A549 (cell line): ENCODE data around the gene SLC38A10. TPM values are rescaled to one million over a fixed set of nuclear protein-coding genes. Genes with fewer than 3 reads are reported as not detected.

Experiments used
- ATAC-seq, 2 experiments: fragments of 200-7000 bp in 1 of 2; fragments of >200 bp in 1 of 2; cut with Nextera tagmentation in 1 of 2; cut with Tn5 transposase in 1 of 2; 3 replicates each; pipeline versions ENCODE4 v1.8.0 to v1.9.1; 2018 to 2020; ENCODE audit warnings: mild to moderate bottlenecking in 1 of 2, moderate library complexity in 1 of 2
- CTCF ChIA-PET: fragments of 300-600 bp; sonication (Branson Sonifier 250); formaldehyde crosslinking; extraction: SDS; loops from one replicate; lab custom pipeline; 2021; ENCODE audit warnings: antibody characterized with exemption, inconsistent platforms; lab: Yijun Ruan, JAX
- POLR2A ChIA-PET: fragments of 350-600 bp; formaldehyde crosslinking; extraction: SDS; loops from one replicate; lab custom pipeline; 2021; ENCODE audit warnings: antibody characterized with exemption, inconsistent platforms; lab: Yijun Ruan, JAX
- DNase-seq, 2 experiments: peaks; one replicate each; pipeline versions ENCODE4 v3.0.0 to v3.0.0-alpha.2; 2011 to 2016; ENCODE audit warnings: low read depth in 1 of 2, low spot score in 1 of 2
- FAIRE-seq: peaks from 2 replicates; lab custom pipeline; 2011; peaks lifted over from hg19 to GRCh38; lab: Jason Lieb, UNC
- H3K27ac ChIP-seq, 2 experiments: fragments of >200 bp; sonication (Bioruptor Twin); formaldehyde crosslinking; 3 replicates each; pipeline ENCODE4 v1.5.1; 2016 to 2017
- H3K4me1 ChIP-seq: fragments of >200 bp; sonication (Bioruptor Twin); formaldehyde crosslinking; 3 replicates; pipeline ENCODE4 v1.6.1; 2016
- H3K4me2 ChIP-seq: fragments of >200 bp; sonication (Bioruptor Twin); formaldehyde crosslinking; 3 replicates; pipeline ENCODE4 v1.6.1; 2016
- H3K4me3 ChIP-seq: fragments of >200 bp; sonication (Bioruptor Twin); formaldehyde crosslinking; 3 replicates; pipeline ENCODE4 v1.5.1; 2016
- H3K9me3 ChIP-seq: fragments of >200 bp; sonication (Bioruptor Twin); formaldehyde crosslinking; 3 replicates; pipeline ENCODE4 v1.6.1; 2016
- CEBPB ChIP-seq, 2 experiments: fragments of >200 bp in 1 of 2; sonication (Bioruptor Twin) in 1 of 2; formaldehyde crosslinking in 1 of 2; IDR thresholded peaks; 2 replicates each; pipeline ENCODE4 v1.6.1; 2012 to 2016
- CHD2 ChIP-seq: fragments of 150-350 bp; IDR thresholded peaks from 2 replicates; pipeline ENCODE4 v1.6.1; 2014; ENCODE audit warnings: low read length; ENCODE audit not compliant: partially characterized antibody
- HDAC2 ChIP-seq: fragments of 200-600 bp; sonication (generic); IDR thresholded peaks from 2 replicates; pipeline ENCODE4 v1.6.1; 2016
- JUN ChIP-seq, 2 experiments: fragments of >200 bp; sonication (Bioruptor Twin); formaldehyde crosslinking; IDR thresholded peaks; 2 replicates in 1 of 2; 3 replicates in 1 of 2; pipeline ENCODE4 v1.6.1; 2016 to 2017
- MAFK ChIP-seq: fragments of 450-650 bp; IDR thresholded peaks from 2 replicates; pipeline ENCODE4 v1.6.1; 2014; ENCODE audit not compliant: partially characterized antibody
- MAZ ChIP-seq: fragments of 150-350 bp; IDR thresholded peaks from 2 replicates; pipeline ENCODE4 v1.6.1; 2014; ENCODE audit warnings: antibody characterized with exemption, low read depth, low read length, borderline replicate concordance
- NFE2L2 ChIP-seq: fragments of 150-350 bp; conservative IDR thresholded peaks from 2 replicates; pipeline ENCODE4 v1.6.1; 2014; ENCODE audit warnings: low read length
- NPAS2 ChIP-seq: fragments of 250-450 bp; sonication (Bioruptor Pico); IDR thresholded peaks from 2 replicates; pipeline ENCODE4 v1.8.0; 2022; ENCODE audit warnings: mild to moderate bottlenecking, moderate library complexity, borderline replicate concordance
- POLR2AphosphoS2 ChIP-seq: conservative IDR thresholded peaks from 2 replicates; pipeline ENCODE4 v1.6.1; 2012; ENCODE audit warnings: low read length, improper control_type of control experiment, inconsistent platforms
- RAD21 ChIP-seq, 2 experiments: fragments of >200 bp in 1 of 2; sonication (Bioruptor Twin) in 1 of 2; formaldehyde crosslinking in 1 of 2; IDR thresholded peaks in 1 of 2; conservative IDR thresholded peaks in 1 of 2; 2 replicates in 1 of 2; 3 replicates in 1 of 2; pipeline ENCODE4 v1.6.1; 2012 to 2018; ENCODE audit warnings: inconsistent platforms in 1 of 2
- RCOR1 ChIP-seq: fragments of 150-350 bp; IDR thresholded peaks from 2 replicates; pipeline ENCODE4 v1.6.1; 2014; ENCODE audit warnings: antibody characterized with exemption, low read length, low read depth
- WGBS: methylation state at CpG from one replicate; pipeline ENCODE4 v1.1.6; 2017; ENCODE audit errors: missing lambda C conversion rate; 5-methylcytosine and 5-hydroxymethylcytosine counted together
- polyA plus RNA-seq, 4 experiments: library from polyadenylated mRNA; depleted of rRNA in 3 of 4; stranded (reverse); fragments of >200 nt; fragmentation: RNase III in 1 of 4; extraction: RNeasy Plus Mini Kit Qiagen cat#74134 plus additional on column Dnase treatment in 1 of 4; gene quantifications; 2 replicates in 3 of 4; 3 replicates in 1 of 4; pipeline ENCODE4 v1.2.3, GENCODE V29; 2011 to 2017
- TF ChIP-seq, protein P1 (sequence below): fragments of 200-600 bp; sonication (generic); IDR thresholded peaks from 2 replicates; pipeline ENCODE4 v1.6.1; 2016; ENCODE audit warnings: antibody characterized with exemption, mild to moderate bottlenecking, moderate library complexity
- TF ChIP-seq, protein P2 (sequence below): IDR thresholded peaks from 2 replicates; pipeline ENCODE4 v1.6.1; 2012; ENCODE audit warnings: low read depth, borderline replicate concordance
- TF ChIP-seq, protein P3 (sequence below): fragments of >200 bp; sonication (Bioruptor Twin); formaldehyde crosslinking; IDR thresholded peaks from 2 replicates; pipeline ENCODE4 v1.6.1; 2016
- TF ChIP-seq, protein P4 (sequence below): fragments of >200 bp; sonication (Bioruptor Twin); formaldehyde crosslinking; IDR thresholded peaks from 3 replicates; pipeline ENCODE4 v1.5.1; 2016
- TF ChIP-seq, protein P5 (sequence below): IDR thresholded peaks from 2 replicates; pipeline ENCODE4 v1.6.1; 2012

Gene SLC38A10
- polyA plus RNA-seq, 2 of the 4 experiments (the other 2 are of a cell fraction) = 35.8 to 67.4 TPM

DNA sequence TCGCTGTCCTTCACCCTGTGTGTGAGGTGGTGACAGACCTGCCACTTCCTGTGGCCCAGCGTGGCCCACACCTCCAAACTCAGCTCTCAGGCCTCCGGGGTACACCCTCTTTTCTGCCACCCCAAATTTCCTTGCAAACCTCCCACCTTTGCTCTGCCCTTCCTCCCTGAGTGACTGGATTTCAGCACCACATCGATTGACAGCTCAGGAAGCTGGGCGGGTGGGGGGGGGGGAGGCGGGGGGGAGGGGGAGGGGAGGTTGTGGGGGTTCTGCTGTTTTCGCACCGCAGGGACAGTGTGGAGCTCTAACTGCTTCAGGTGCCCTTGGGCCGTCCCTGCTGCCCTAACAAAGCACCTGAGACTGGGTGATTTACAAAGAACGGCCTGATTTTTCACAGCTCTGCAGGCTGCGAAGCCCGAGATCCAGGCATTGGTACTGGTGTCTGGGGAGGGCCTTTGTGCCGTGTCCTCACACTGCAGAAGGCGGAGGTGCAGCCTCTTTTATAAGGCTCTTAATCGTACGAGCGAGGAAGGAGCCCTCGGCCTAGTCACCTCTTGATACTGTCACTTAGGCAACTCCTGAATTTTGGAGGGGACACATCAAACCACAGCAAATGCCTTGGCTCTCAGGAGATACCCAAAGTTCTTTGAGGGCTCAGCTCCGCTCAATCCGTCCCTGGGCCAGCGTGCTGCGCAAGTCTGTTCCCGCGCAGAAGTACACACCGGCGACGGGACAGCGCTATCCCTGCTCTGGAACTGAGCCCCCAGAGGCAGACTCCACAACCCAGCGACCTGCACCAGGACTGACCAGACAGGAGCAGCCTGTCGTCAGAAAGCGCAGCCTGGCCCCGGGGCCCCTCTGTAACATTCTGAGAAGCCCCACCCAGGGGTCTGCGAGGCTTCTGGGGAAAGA is 52.4 kb downstream of the SLC38A10 start:
- Histone ChIP-seq H3K9me3 (no peaks in the 10 kb centered on the region), H3K27ac (no peak overlapping the region), H3K4me1 (peaks cover 15% of the 10 kb centered on the region), H3K4me2 (no peak overlapping the region), H3K4me3 (no peak overlapping the region)
- TF ChIP-seq HDAC2 = no peak
- peak in 1 of 2 experiments; percentile 8; a peak in 1 of 5 replicates for TF ChIP-seq JUN (IDR thresholded peaks at IDR 0.05)
- TF ChIP-seq, protein P1, sequence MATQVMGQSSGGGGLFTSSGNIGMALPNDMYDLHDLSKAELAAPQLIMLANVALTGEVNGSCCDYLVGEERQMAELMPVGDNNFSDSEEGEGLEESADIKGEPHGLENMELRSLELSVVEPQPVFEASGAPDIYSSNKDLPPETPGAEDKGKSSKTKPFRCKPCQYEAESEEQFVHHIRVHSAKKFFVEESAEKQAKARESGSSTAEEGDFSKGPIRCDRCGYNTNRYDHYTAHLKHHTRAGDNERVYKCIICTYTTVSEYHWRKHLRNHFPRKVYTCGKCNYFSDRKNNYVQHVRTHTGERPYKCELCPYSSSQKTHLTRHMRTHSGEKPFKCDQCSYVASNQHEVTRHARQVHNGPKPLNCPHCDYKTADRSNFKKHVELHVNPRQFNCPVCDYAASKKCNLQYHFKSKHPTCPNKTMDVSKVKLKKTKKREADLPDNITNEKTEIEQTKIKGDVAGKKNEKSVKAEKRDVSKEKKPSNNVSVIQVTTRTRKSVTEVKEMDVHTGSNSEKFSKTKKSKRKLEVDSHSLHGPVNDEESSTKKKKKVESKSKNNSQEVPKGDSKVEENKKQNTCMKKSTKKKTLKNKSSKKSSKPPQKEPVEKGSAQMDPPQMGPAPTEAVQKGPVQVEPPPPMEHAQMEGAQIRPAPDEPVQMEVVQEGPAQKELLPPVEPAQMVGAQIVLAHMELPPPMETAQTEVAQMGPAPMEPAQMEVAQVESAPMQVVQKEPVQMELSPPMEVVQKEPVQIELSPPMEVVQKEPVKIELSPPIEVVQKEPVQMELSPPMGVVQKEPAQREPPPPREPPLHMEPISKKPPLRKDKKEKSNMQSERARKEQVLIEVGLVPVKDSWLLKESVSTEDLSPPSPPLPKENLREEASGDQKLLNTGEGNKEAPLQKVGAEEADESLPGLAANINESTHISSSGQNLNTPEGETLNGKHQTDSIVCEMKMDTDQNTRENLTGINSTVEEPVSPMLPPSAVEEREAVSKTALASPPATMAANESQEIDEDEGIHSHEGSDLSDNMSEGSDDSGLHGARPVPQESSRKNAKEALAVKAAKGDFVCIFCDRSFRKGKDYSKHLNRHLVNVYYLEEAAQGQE = peak; percentile 24; the same call in 1 of the 2 replicates
- no peak for TF ChIP-seq CHD2
- ChIA-PET POLR2A (no interaction called here), CTCF (interaction anchor here (0.7 to 5.0 kb wide), 12 partner anchors 9 to 242 kb away, joined by 3 to 21 read pairs (median 4); no protein-coding TSS in a partner anchor)
- DNase-seq (no peak), ATAC-seq (no peak), FAIRE-seq (no peak)
- WGBS = 81% methylated on average over 30 of the region's 33 CpGs

DNA sequence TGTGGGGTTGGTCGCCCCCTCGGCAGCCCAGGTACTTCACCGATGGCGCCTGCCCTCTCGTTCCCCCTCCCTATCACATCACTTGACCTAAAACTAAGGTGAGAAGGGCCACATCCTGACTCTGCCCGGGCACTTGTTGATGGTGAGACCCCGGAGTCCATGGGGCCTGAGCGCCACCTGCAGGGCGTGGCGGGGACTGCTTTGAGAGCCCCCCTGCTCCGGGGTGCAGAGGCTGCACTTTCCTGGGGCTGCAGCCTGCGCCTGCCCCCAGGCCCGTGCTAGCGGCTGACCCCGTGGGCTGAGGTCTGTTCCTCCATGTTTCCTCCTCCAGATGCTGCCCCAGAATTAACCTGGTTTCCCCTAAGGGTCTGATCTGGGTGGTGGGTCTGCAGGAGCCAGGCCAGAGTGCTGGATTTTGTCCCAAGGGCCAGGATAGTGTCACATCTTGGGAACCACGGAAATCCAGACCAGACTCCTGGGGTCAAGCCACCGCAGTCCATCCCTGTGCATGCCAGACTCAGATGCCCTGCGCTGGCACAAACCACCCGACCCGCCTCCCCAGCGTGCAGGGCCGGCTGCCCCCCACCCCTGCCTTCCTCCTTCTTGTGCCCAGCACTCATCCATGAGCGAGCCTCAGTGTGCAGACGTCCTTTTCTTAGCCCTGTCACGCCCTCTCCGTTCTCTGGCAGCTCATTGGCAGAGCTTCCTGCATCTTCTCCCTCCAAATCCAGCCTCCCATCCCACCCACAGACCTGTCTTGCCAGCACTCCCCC is 53.3 kb downstream of the SLC38A10 start:
- no peak overlapping the region for H3K4me3 ChIP-seq
- TF ChIP-seq CEBPB (IDR thresholded peaks at IDR 0.05) (no peak), MAFK (peak; percentile 47), JUN (IDR thresholded peaks at IDR 0.05) (peak in 1 of 2 experiments; percentile 20; a peak in 1 of 5 replicates), RCOR1 (no peak), NFE2L2 (no peak), RAD21 (conservative IDR thresholded peaks at IDR 0.05 in 1 of 2, IDR thresholded peaks at IDR 0.05 in 1 of 2) (peak; percentile 76 to 80), POLR2AphosphoS2 (peak; percentile 73; the same call in 1 of the 2 replicates), MAZ (peak; percentile 37; the same call in 1 of the 2 replicates), NPAS2 (CRISPR knock-in tag) (no peak)
- TF ChIP-seq, protein P2, sequence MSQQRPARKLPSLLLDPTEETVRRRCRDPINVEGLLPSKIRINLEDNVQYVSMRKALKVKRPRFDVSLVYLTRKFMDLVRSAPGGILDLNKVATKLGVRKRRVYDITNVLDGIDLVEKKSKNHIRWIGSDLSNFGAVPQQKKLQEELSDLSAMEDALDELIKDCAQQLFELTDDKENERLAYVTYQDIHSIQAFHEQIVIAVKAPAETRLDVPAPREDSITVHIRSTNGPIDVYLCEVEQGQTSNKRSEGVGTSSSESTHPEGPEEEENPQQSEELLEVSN = no peak
- TF ChIP-seq, protein P3, sequence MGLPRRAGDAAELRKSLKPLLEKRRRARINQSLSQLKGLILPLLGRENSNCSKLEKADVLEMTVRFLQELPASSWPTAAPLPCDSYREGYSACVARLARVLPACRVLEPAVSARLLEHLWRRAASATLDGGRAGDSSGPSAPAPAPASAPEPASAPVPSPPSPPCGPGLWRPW = no peak
- TF ChIP-seq, protein P4, sequence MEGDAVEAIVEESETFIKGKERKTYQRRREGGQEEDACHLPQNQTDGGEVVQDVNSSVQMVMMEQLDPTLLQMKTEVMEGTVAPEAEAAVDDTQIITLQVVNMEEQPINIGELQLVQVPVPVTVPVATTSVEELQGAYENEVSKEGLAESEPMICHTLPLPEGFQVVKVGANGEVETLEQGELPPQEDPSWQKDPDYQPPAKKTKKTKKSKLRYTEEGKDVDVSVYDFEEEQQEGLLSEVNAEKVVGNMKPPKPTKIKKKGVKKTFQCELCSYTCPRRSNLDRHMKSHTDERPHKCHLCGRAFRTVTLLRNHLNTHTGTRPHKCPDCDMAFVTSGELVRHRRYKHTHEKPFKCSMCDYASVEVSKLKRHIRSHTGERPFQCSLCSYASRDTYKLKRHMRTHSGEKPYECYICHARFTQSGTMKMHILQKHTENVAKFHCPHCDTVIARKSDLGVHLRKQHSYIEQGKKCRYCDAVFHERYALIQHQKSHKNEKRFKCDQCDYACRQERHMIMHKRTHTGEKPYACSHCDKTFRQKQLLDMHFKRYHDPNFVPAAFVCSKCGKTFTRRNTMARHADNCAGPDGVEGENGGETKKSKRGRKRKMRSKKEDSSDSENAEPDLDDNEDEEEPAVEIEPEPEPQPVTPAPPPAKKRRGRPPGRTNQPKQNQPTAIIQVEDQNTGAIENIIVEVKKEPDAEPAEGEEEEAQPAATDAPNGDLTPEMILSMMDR = peak; percentile 80
- TF ChIP-seq, protein P5, sequence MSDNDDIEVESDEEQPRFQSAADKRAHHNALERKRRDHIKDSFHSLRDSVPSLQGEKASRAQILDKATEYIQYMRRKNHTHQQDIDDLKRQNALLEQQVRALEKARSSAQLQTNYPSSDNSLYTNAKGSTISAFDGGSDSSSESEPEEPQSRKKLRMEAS = no peak
- H3K4me1 ChIP-seq = peaks cover 19% of the 10 kb centered on the region
- ChIA-PET CTCF (interaction anchor here (0.7 to 5.0 kb wide), 13 partner anchors 9 to 243 kb away, joined by 3 to 21 read pairs (median 4); no protein-coding TSS in a partner anchor), POLR2A (no interaction called here)
- DNase-seq (peak; percentile 63 to 89), FAIRE-seq (no peak), ATAC-seq (peak; percentile 8 to 31; a peak in 3 of 6 replicates)
- no peak overlapping the region for H3K27ac ChIP-seq
- no peak overlapping the region for H3K4me2 ChIP-seq
- no peaks in the 10 kb centered on the region for H3K9me3 ChIP-seq
- WGBS = 60% methylated on average over 18 of the region's 26 CpGs
